Endometrium (tissue), 2 donors: ENCODE results near the gene LGALS3BP.

Source experiments
- FAIRE-seq: peaks from 2 replicates; lab custom pipeline; 2012; peaks lifted over from hg19 to GRCh38; lab: Jason Lieb, UNC
- donor health status: control.
- donor health status: control.

LGALS3BP gene

GRCh38 chr17:79014158-79014758, 34.5 kb upstream of the LGALS3BP start:
- no peak for FAIRE-seq

GRCh38 chr17:79012563-79013134, 32.9 kb upstream of the LGALS3BP start:
- FAIRE-seq, result no peak

GRCh38 chr17:79011451-79012147, 31.9 kb upstream of the LGALS3BP start:
- FAIRE-seq, result no peak

GRCh38 chr17:79010304-79010646, 30.6 kb upstream of the LGALS3BP start:
- no peak for FAIRE-seq

GRCh38 chr17:79009397-79010303, 29.9 kb upstream of the LGALS3BP start, which contains the start of gene CANT1:
Gene CANT1 (minus strand): TSS chr17:79009764. CDS start chr17:78997622, 12,142 bp downstream.
- FAIRE-seq, result no peak

GRCh38 chr17:79008666-79009387, 29.1 kb upstream of the LGALS3BP start:
- FAIRE-seq, result no peak

GRCh38 chr17:79007504-79008381, 28.0 kb upstream of the LGALS3BP start:
- FAIRE-seq, result no peak

- no peak for FAIRE-seq
Measured at GRCh38 chr17:79006794-79007503, 27.2 kb upstream of the LGALS3BP start.

GRCh38 chr17:79006046-79006445, 26.3 kb upstream of the LGALS3BP start:
- FAIRE-seq, result no peak

- FAIRE-seq, result no peak
Measured at GRCh38 chr17:79005063-79005861, 25.5 kb upstream of the LGALS3BP start.

GRCh38 chr17:79003661-79004411, 24.1 kb upstream of the LGALS3BP start:
- FAIRE-seq, result no peak

- no peak for FAIRE-seq
Measured at GRCh38 chr17:79002796-79003593, 23.3 kb upstream of the LGALS3BP start.

GRCh38 chr17:79002291-79002690, 22.6 kb upstream of the LGALS3BP start:
- FAIRE-seq, result no peak

- no peak for FAIRE-seq
Measured at GRCh38 chr17:79001190-79002020, 21.7 kb upstream of the LGALS3BP start.

- FAIRE-seq, result no peak
Measured at GRCh38 chr17:79000396-79001189, 20.9 kb upstream of the LGALS3BP start.

GRCh38 chr17:78999947-79000395, 20.2 kb upstream of the LGALS3BP start:
- FAIRE-seq, result no peak
